ENCODE data around the gene MAMDC4.

DNA sequence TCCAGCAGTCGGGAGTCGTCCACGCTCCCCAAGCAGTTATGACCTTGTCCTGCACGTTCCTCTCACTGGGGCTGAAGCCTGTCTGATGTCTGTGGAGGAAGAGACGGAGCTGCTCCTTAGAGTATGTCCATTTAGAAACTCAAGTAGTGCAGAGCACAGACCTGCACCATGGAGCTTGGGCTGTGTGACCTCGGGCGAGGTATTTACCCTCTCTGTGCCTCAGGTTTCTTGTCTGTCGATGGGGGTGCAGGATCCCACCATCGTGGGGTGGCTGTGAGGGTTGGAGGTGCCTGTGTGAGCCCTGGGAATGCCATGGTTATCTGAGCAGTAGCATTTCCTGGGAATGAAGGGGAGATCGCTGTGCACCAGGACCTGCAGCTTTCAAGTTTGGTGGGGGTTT is 48.4 kb downstream of the MAMDC4 start:
- TF ChIP-seq CTCF (IDR thresholded peaks at IDR 0.05) (no peak), POLR2AphosphoS5 (IDR thresholded peaks at IDR 0.05; ENCODE audit: low read depth, low read length) (no peak), SIN3A (IDR thresholded peaks at IDR 0.05; ENCODE audit: borderline replicate concordance, insufficient read depth, low read depth, low read length) (no peak), TCF7L2 (IDR thresholded peaks at IDR 0.05; ENCODE audit: low read depth, low read length) (no peak)
- TF ChIP-seq, protein P1, sequence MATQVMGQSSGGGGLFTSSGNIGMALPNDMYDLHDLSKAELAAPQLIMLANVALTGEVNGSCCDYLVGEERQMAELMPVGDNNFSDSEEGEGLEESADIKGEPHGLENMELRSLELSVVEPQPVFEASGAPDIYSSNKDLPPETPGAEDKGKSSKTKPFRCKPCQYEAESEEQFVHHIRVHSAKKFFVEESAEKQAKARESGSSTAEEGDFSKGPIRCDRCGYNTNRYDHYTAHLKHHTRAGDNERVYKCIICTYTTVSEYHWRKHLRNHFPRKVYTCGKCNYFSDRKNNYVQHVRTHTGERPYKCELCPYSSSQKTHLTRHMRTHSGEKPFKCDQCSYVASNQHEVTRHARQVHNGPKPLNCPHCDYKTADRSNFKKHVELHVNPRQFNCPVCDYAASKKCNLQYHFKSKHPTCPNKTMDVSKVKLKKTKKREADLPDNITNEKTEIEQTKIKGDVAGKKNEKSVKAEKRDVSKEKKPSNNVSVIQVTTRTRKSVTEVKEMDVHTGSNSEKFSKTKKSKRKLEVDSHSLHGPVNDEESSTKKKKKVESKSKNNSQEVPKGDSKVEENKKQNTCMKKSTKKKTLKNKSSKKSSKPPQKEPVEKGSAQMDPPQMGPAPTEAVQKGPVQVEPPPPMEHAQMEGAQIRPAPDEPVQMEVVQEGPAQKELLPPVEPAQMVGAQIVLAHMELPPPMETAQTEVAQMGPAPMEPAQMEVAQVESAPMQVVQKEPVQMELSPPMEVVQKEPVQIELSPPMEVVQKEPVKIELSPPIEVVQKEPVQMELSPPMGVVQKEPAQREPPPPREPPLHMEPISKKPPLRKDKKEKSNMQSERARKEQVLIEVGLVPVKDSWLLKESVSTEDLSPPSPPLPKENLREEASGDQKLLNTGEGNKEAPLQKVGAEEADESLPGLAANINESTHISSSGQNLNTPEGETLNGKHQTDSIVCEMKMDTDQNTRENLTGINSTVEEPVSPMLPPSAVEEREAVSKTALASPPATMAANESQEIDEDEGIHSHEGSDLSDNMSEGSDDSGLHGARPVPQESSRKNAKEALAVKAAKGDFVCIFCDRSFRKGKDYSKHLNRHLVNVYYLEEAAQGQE (IDR thresholded peaks at IDR 0.05; ENCODE audit: insufficient read depth in 1 of 2, low read depth in 2 of 2, low read length in 1 of 2): no peak
